KMS-11 (cell line): ENCODE data around the gene MTMR10.

Source experiments
- H2AFZ ChIP-seq: fragments of 200-600 bp; sonication (generic); 2 replicates; pipeline ENCODE4 v1.6.1; 2016; ENCODE audit warnings: antibody characterized with exemption, mixed run types, low read depth
- H3K27ac ChIP-seq: fragments of 200-600 bp; sonication (generic); 2 replicates; pipeline ENCODE4 v1.6.1; 2016; ENCODE audit warnings: mild to moderate bottlenecking, mixed run types
- H3K27me3 ChIP-seq: fragments of 200-600 bp; sonication (generic); 2 replicates; pipeline ENCODE4 v1.6.1; 2017; ENCODE audit warnings: mild to moderate bottlenecking, low read depth, mixed run types, moderate library complexity; ENCODE audit not compliant: insufficient read depth
- H3K36me3 ChIP-seq: fragments of 200-600 bp; sonication (generic); 2 replicates; pipeline ENCODE4 v1.6.1; 2017; ENCODE audit warnings: mild to moderate bottlenecking, mixed run types; ENCODE audit not compliant: insufficient read depth
- H3K4me1 ChIP-seq: fragments of 200-600 bp; sonication (generic); 2 replicates; pipeline ENCODE4 v1.6.1; 2016; ENCODE audit warnings: mild to moderate bottlenecking, low read depth, mixed run types; ENCODE audit not compliant: poor library complexity, severe bottlenecking
- H3K4me2 ChIP-seq: fragments of 200-600 bp; sonication (generic); 2 replicates; pipeline ENCODE4 v1.7.0; 2016; ENCODE audit warnings: mild to moderate bottlenecking, mixed run types
- H3K4me3 ChIP-seq: fragments of 200-600 bp; sonication (generic); IDR thresholded peaks from 2 replicates; pipeline ENCODE4 v1.6.1; 2017; ENCODE audit warnings: low read depth, low read length, mixed read lengths; ENCODE audit not compliant: insufficient read depth
- H3K79me2 ChIP-seq: fragments of 200-600 bp; sonication (generic); 2 replicates; pipeline ENCODE4 v1.6.1; 2016; ENCODE audit warnings: low read depth, mixed run types; ENCODE audit not compliant: insufficient read depth
- H3K9ac ChIP-seq: fragments of 200-600 bp; sonication (generic); 2 replicates; pipeline ENCODE4 v1.6.1; 2016; ENCODE audit warnings: mild to moderate bottlenecking, mixed run types
- H4K20me1 ChIP-seq: fragments of 200-600 bp; sonication (generic); 2 replicates; pipeline ENCODE4 v1.6.1; 2016; ENCODE audit warnings: mild to moderate bottlenecking, mixed run types; ENCODE audit not compliant: insufficient read depth
- TF ChIP-seq, protein P1 (sequence below): fragments of 200-600 bp; sonication (generic); conservative IDR thresholded peaks from 2 replicates; pipeline ENCODE4 v1.6.1; 2017; ENCODE audit warnings: low read depth, mild to moderate bottlenecking, antibody characterized with exemption, low read length, moderate library complexity, mixed read lengths

The MTMR10 gene

DNA sequence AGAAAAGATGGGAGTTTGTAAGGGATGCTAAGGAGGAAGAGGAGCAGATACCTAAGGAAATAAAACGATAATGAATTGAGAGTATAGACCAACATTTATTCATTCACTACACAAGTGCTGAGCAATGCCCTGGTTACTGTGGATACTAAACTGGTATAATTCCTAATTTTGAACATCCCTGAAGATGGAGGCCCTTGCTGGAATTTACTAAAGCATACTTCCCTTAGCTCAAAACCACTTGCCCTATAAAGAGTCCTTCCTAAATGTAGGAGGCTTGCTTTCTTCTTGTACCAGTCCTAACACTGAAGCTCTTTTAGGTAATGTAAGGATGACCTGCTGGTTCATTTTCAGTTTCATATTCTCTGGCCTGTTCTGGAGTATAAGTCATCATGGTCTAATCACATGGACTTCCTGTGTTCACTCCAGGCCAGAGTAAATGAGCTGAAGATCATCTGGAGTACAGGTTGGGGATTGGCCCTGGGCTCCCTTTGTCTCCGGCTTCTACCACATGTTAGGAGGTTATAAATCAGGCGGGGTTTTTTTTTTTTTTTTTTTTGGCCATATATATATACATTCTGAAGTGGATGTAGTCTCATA is 40.1 kb upstream of the MTMR10 start:
- Histone ChIP-seq H3K4me3 (no peak overlapping the region), H3K4me2 (peak overlapping the region; percentile 33; the same call in 1 of the 2 replicates), H4K20me1 (no peaks in the 10 kb centered on the region), H2AFZ (peak overlapping the region; percentile 24; the same call in 1 of the 2 replicates), H3K79me2 (no peaks in the 10 kb centered on the region), H3K9ac (no peak overlapping the region), H3K36me3 (no peaks in the 10 kb centered on the region), H3K27ac (no peak overlapping the region), H3K27me3 (no peaks in the 10 kb centered on the region), H3K4me1 (peaks cover 14% of the 10 kb centered on the region)
- TF ChIP-seq, protein P1, sequence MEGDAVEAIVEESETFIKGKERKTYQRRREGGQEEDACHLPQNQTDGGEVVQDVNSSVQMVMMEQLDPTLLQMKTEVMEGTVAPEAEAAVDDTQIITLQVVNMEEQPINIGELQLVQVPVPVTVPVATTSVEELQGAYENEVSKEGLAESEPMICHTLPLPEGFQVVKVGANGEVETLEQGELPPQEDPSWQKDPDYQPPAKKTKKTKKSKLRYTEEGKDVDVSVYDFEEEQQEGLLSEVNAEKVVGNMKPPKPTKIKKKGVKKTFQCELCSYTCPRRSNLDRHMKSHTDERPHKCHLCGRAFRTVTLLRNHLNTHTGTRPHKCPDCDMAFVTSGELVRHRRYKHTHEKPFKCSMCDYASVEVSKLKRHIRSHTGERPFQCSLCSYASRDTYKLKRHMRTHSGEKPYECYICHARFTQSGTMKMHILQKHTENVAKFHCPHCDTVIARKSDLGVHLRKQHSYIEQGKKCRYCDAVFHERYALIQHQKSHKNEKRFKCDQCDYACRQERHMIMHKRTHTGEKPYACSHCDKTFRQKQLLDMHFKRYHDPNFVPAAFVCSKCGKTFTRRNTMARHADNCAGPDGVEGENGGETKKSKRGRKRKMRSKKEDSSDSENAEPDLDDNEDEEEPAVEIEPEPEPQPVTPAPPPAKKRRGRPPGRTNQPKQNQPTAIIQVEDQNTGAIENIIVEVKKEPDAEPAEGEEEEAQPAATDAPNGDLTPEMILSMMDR: no peak

DNA sequence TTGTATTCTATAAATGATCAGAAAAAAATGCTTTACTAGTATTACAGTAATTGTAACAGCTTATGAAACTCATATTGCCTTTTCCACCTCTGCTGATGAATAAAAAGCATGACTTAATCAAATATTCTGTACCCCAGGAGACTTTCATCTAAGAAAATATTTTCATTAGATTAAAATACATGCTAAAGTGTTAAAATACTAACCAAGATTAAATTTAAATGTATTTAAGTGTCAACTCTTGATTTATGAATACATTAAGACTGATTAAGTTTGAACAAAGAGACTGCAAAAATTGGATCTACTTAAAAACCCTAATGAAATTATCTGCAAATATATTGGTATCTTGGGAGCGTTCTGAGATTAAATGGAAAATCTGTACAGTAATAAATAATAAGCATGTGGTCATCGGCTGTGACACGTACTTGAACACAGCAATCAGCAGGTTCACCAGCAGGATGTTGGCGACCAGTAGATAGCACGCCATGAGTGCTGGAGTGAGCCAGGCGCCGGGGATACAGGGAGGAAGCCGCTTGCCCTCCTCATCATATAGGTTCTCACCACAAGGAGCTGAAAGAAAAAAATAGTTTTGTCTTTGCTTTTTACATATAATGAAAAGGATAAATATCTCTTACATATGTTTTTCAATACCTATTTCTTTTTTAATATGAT is 36.6 kb upstream of the MTMR10 start:
- H3K27ac ChIP-seq: no peak overlapping the region
- H3K27me3 ChIP-seq: no peaks in the 10 kb centered on the region
- H3K4me1 ChIP-seq: peaks cover 14% of the 10 kb centered on the region
- H3K36me3 ChIP-seq: no peaks in the 10 kb centered on the region
- H3K79me2 ChIP-seq: no peaks in the 10 kb centered on the region
- H3K4me2 ChIP-seq: no peak overlapping the region
- no peak overlapping the region for H3K9ac ChIP-seq
- TF ChIP-seq, protein P1: no peak
- no peak overlapping the region for H3K4me3 ChIP-seq
- H2AFZ ChIP-seq: no peak overlapping the region
- H4K20me1 ChIP-seq: no peaks in the 10 kb centered on the region

GRCh38 chr15:31025996-31026395 is 34.6 kb upstream of the MTMR10 start:
- Histone ChIP-seq H3K4me1 (peaks cover under 1% of the 10 kb centered on the region), H3K79me2 (no peaks in the 10 kb centered on the region), H2AFZ (no peak overlapping the region), H3K9ac (no peak overlapping the region), H3K4me2 (no peak overlapping the region), H4K20me1 (no peaks in the 10 kb centered on the region), H3K36me3 (no peaks in the 10 kb centered on the region), H3K27me3 (no peaks in the 10 kb centered on the region), H3K27ac (no peak overlapping the region), H3K4me3 (no peak overlapping the region)
- TF ChIP-seq, protein P1: no peak

DNA sequence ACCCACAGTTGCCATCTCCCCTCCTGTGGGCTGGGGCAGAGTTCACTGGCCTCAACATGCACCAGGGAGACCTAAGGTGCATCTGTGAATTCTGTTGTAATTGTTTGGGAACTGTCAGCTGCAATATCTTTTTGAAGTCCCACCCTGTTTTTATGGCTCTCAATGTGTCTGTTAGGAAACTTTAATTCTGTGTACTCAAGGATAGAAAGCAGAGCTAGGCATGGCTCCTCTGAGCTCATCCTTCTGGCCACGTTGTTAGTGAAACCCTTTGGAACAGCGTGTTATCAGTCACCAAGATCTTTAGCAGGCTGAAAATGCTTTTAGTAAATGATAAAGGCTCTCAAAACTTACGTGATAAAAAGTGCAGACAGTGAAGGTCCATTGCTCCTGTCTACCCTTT is 33.6 kb upstream of the MTMR10 start:
- no peaks in the 10 kb centered on the region for H3K36me3 ChIP-seq
- H3K27me3 ChIP-seq: no peaks in the 10 kb centered on the region
- no peak overlapping the region for H3K9ac ChIP-seq
- H3K4me3 ChIP-seq: no peak overlapping the region
- H3K27ac ChIP-seq: no peak overlapping the region
- H4K20me1 ChIP-seq: no peaks in the 10 kb centered on the region
- no peaks in the 10 kb centered on the region for H3K79me2 ChIP-seq
- no peak overlapping the region for H2AFZ ChIP-seq
- no peaks in the 10 kb centered on the region for H3K4me1 ChIP-seq
- no peak overlapping the region for H3K4me2 ChIP-seq
- TF ChIP-seq, protein P1: no peak
